ENCODE measurements around the gene TTC12. TPM values are rescaled to one million over a fixed set of nuclear protein-coding genes. Genes with fewer than 3 reads are reported as not detected.

The TTC12 gene
- total RNA-seq, 2 donors from 2014 or later = 21.6 TPM

DNA sequence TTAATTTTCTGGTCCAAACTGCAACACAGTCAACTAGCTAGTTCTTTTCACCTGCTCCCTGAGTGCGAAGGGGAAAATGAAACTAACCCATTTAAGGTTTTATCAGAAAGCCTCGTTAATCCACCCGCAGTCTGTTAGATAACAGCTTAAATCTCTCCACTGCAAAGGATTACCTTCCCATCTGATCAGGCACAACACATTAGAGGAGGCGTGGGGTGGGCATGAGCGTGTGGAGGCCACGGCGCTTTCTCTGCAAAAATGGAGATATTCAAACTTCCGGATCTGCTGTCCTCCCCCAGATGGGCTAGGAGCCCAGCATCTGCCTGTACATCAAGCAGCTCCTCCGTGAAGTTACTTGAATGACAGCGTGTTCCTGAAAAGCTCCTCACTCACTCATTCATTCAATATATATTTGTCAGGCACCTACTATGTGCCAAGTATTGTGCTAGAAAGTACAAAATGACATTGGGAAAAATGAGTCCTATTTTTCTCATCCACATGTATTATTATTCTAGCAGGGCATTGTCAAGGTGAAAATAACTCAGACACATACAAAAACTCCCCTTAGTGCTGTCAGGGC is 59.7 kb downstream of the TTC12 start:
- no peak for DNase-seq (ENCODE audit: low spot score)
- TF ChIP-seq POLR2AphosphoS5 (IDR thresholded peaks at IDR 0.05) = no peak
- TF ChIP-seq, protein P1, sequence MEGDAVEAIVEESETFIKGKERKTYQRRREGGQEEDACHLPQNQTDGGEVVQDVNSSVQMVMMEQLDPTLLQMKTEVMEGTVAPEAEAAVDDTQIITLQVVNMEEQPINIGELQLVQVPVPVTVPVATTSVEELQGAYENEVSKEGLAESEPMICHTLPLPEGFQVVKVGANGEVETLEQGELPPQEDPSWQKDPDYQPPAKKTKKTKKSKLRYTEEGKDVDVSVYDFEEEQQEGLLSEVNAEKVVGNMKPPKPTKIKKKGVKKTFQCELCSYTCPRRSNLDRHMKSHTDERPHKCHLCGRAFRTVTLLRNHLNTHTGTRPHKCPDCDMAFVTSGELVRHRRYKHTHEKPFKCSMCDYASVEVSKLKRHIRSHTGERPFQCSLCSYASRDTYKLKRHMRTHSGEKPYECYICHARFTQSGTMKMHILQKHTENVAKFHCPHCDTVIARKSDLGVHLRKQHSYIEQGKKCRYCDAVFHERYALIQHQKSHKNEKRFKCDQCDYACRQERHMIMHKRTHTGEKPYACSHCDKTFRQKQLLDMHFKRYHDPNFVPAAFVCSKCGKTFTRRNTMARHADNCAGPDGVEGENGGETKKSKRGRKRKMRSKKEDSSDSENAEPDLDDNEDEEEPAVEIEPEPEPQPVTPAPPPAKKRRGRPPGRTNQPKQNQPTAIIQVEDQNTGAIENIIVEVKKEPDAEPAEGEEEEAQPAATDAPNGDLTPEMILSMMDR (IDR thresholded peaks at IDR 0.05) = no peak
- no peak for TF ChIP-seq POLR2A (IDR thresholded peaks at IDR 0.05)
- H3K27me3 ChIP-seq (replicated peaks; ENCODE audit: insufficient read depth) = no peaks in the 10 kb centered on the region
- no peak overlapping the region for H3K4me3 ChIP-seq
- H3K9me3 ChIP-seq = no peaks in the 10 kb centered on the region
- 74% methylated on average over 10 of the region's 10 CpGs for WGBS
- intact Hi-C loops (cut with DNase I) = loop anchor here (10.0 kb wide), 1 partner anchor 161 kb away; no protein-coding TSS in a partner anchor
- no peak overlapping the region for H3K27ac ChIP-seq
- H3K4me1 ChIP-seq (replicated peaks) = no peaks in the 10 kb centered on the region
- H3K36me3 ChIP-seq = no peaks in the 10 kb centered on the region

DNA sequence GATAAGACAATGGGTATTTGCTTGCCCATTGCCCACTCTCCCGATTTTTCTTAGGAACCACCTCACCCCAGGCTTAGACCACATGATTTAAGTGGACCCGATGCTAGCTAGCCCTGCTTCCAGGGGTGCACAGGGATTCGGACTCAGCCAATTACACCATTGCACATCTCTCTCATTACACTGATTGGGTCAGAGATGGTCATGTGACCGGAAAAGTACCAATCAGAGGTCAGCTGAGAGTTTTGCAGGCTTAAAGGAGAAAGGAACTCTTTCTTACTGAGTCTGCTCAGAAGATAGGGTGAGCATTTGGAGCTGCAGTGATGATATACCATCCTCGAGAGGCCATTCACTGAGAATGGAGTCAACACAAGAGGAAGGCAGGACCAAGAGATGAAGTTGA is 61.0 kb downstream of the TTC12 start:
- H3K4me1 ChIP-seq (replicated peaks) = no peaks in the 10 kb centered on the region
- 95% methylated on average over 5 of the region's 5 CpGs for WGBS
- intact Hi-C loops (cut with DNase I) = loop anchor here (10.0 kb wide), 1 partner anchor 159 kb away; no protein-coding TSS in a partner anchor
- H3K27ac ChIP-seq = no peak overlapping the region
- H3K36me3 ChIP-seq = no peaks in the 10 kb centered on the region
- H3K9me3 ChIP-seq = no peaks in the 10 kb centered on the region
- H3K4me3 ChIP-seq = no peak overlapping the region
- no peaks in the 10 kb centered on the region for H3K27me3 ChIP-seq (replicated peaks; ENCODE audit: insufficient read depth)
- no peak for TF ChIP-seq POLR2A (IDR thresholded peaks at IDR 0.05)
- no peak for TF ChIP-seq POLR2AphosphoS5 (IDR thresholded peaks at IDR 0.05)
- TF ChIP-seq, protein P1 (IDR thresholded peaks at IDR 0.05) = no peak
- DNase-seq (ENCODE audit: low spot score) = no peak

DNA sequence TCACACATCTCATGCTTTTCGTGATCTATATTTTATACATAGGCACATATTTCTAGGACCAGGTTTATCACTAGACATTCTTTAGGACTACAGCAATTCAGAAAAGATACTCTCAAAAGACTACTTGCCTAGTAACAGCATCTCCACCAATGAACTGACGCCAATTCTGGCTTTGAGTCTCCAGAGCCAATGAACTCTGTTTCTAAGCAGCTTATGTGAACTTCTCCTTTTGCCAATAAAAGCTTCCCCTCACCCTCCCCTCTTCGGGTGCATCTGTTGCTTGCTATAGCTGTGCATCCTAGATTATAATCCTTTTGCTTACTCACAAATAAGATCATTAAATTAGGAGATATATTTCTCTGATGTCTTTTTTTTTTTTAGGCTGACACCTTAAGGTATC is 61.8 kb downstream of the TTC12 start:
- TF ChIP-seq POLR2A (IDR thresholded peaks at IDR 0.05) (no peak), POLR2AphosphoS5 (IDR thresholded peaks at IDR 0.05) (no peak)
- TF ChIP-seq, protein P1 (IDR thresholded peaks at IDR 0.05) = no peak
- Histone ChIP-seq H3K9me3 (no peaks in the 10 kb centered on the region), H3K36me3 (no peaks in the 10 kb centered on the region), H3K4me1 (replicated peaks) (no peaks in the 10 kb centered on the region), H3K27me3 (replicated peaks; ENCODE audit: insufficient read depth) (no peaks in the 10 kb centered on the region), H3K27ac (no peak overlapping the region), H3K4me3 (no peak overlapping the region)
- intact Hi-C loops (cut with DNase I) = loop anchor here (10.0 kb wide), 1 partner anchor 159 kb away; no protein-coding TSS in a partner anchor
- 60% methylated on average over 3 of the region's 3 CpGs for WGBS
- no peak for DNase-seq (ENCODE audit: low spot score)

DNA sequence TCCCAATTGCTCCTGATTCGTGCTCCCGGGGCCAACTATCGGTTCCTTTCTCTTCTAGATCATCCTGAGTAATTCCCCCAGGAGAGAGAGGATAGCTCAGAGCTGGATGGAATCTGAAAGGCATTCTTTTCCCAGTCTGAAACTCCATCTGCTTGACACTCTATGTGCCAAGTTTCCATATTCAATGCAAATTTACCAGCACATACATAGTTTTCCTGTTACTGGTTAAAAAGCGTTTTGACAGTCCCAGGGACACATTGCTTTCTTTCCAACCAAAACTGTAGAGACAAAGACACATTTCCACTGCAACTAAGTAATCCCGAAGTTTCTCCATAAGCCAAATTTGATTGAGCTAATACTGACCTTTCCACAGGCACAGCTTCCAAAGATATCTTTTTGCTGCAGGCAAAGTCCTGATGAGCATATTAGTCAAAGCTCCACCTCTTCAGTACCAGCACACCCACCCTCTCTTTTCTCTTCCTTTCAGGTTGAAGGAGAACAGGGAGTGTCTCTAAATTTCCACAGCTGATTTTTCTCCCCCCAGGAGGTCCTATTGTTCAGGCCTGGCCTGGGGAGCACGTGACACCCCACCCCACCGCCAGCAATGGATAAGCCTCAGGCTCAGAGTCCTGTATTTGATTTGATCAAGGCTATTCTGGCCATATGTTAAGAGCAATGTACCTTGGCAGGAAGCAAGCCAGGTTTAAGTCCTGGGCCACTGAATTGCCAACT is 63.5 kb downstream of the TTC12 start:
- Histone ChIP-seq H3K4me3 (no peak overlapping the region), H3K27me3 (replicated peaks; ENCODE audit: insufficient read depth) (no peaks in the 10 kb centered on the region), H3K4me1 (replicated peaks) (no peaks in the 10 kb centered on the region), H3K36me3 (no peaks in the 10 kb centered on the region), H3K27ac (no peak overlapping the region), H3K9me3 (no peaks in the 10 kb centered on the region)
- DNase-seq (ENCODE audit: low spot score) = no peak
- 57% methylated on average over 7 of the region's 7 CpGs for WGBS
- no peak for TF ChIP-seq POLR2A (IDR thresholded peaks at IDR 0.05)
- TF ChIP-seq POLR2AphosphoS5 (IDR thresholded peaks at IDR 0.05) = no peak
- TF ChIP-seq, protein P1 (IDR thresholded peaks at IDR 0.05) = no peak
- intact Hi-C loops (cut with DNase I) = loop anchor here (10.0 kb wide), 1 partner anchor 157 kb away; no protein-coding TSS in a partner anchor

Data from prostate gland (tissue), 2 donors.